CD14-positive monocyte (primary cell): ENCODE measurements around the gene LRRC1. TPM values are rescaled to one million over a fixed set of nuclear protein-coding genes. Genes with fewer than 3 reads are reported as not detected.

Experiments used
- DNase-seq, 3 donors: peaks; one replicate each; pipeline ENCODE4 v3.0.0-alpha.2; 2011 to 2022
- H2AFZ ChIP-seq: 2 replicates; pipeline ENCODE4 v1.6.0; 2012; ENCODE audit warnings: mild to moderate bottlenecking, low read depth, low read length, inconsistent platforms; ENCODE audit not compliant: insufficient read depth, poor library complexity, severe bottlenecking
- H3K27ac ChIP-seq, 2 donors: 1 replicate in 1 of 2; 2 replicates in 1 of 2; pipeline ENCODE4 v1.5.1; 2012 to 2013; ENCODE audit warnings: low read length in 2 of 2, control low read depth in 1 of 2, inconsistent platforms in 1 of 2, low read depth in 1 of 2, mild to moderate bottlenecking in 1 of 2
- H3K27me3 ChIP-seq, 2 donors: one replicate each; pipeline versions ENCODE4 v1.6.0 to v1.6.1; 2011 to 2013; ENCODE audit warnings: low read length in 2 of 2; ENCODE audit not compliant: control insufficient read depth in 2 of 2, insufficient read depth in 2 of 2
- H3K36me3 ChIP-seq, 2 donors: replicated peaks in 1 of 2; 1 replicate in 1 of 2; 2 replicates in 1 of 2; pipeline versions ENCODE4 v1.5.1 to v1.6.1; 2012 to 2013; ENCODE audit warnings: low read length in 2 of 2, control low read depth in 1 of 2, inconsistent platforms in 1 of 2, mild to moderate bottlenecking in 1 of 2; ENCODE audit not compliant: insufficient read depth in 2 of 2, control insufficient read depth in 1 of 2
- H3K4me1 ChIP-seq, 2 donors: 1 replicate in 1 of 2; 2 replicates in 1 of 2; pipeline versions ENCODE4 v1.5.1 to v1.6.1; 2012 to 2013; ENCODE audit warnings: low read length in 2 of 2, control low read depth in 1 of 2, inconsistent platforms in 1 of 2, mild to moderate bottlenecking in 1 of 2, moderate library complexity in 1 of 2; ENCODE audit not compliant: insufficient read depth in 2 of 2, control insufficient read depth in 1 of 2
- H3K4me2 ChIP-seq: replicated peaks from 2 replicates; pipeline ENCODE3; 2012; ENCODE audit warnings: low read length, moderate library complexity, mild to moderate bottlenecking; ENCODE audit not compliant: poor library complexity, severe bottlenecking; ENCODE audit errors: extremely low read depth
- H3K4me3 ChIP-seq, 3 experiments: fragments of 200-600 bp in 1 of 3; sonication (generic) in 1 of 3; replicated peaks in 1 of 3; 1 replicate in 2 of 3; 2 replicates in 1 of 3; pipeline ENCODE4 v1.5.1; 2011 to 2013; ENCODE audit warnings: low read length in 3 of 3, mild to moderate bottlenecking in 3 of 3, control low read depth in 2 of 3, low read depth in 2 of 3, inconsistent platforms in 1 of 3, moderate library complexity in 1 of 3
- H3K79me2 ChIP-seq: 2 replicates; pipeline ENCODE4 v1.6.0; 2012; ENCODE audit warnings: mild to moderate bottlenecking, control low read depth, inconsistent platforms, low read length, moderate library complexity; ENCODE audit not compliant: insufficient read depth
- H3K9ac ChIP-seq: 2 replicates; pipeline ENCODE4 v1.6.0; 2017; ENCODE audit warnings: low read length, mild to moderate bottlenecking; ENCODE audit not compliant: insufficient read depth, poor library complexity, severe bottlenecking
- H3K9me3 ChIP-seq, 2 donors: replicated peaks in 1 of 2; 1 replicate in 1 of 2; 2 replicates in 1 of 2; pipeline versions ENCODE4 v1.5.1 to v1.6.1; 2012 to 2013; ENCODE audit warnings: low read length in 2 of 2, control low read depth in 1 of 2; ENCODE audit not compliant: control insufficient read depth in 1 of 2, insufficient read depth in 1 of 2
- H4K20me1 ChIP-seq: 2 replicates; pipeline ENCODE4 v1.6.0; 2012; ENCODE audit warnings: mild to moderate bottlenecking, low read length, control low read depth, moderate library complexity; ENCODE audit not compliant: insufficient read depth
- H3K27ac Mint-ChIP-seq, 7 donors: one replicate each; pipeline ENCODE4 v1.8.0; 2020; ENCODE audit warnings: mild to moderate bottlenecking in 7 of 7, mixed read lengths in 7 of 7, moderate library complexity in 6 of 7, inconsistent platforms in 2 of 7
- H3K27me3 Mint-ChIP-seq, 3 donors: one replicate each; pipeline ENCODE4 v1.8.0; 2021 to 2022; ENCODE audit warnings: low read depth in 3 of 3, mild to moderate bottlenecking in 3 of 3, mixed read lengths in 3 of 3, moderate library complexity in 3 of 3, inconsistent platforms in 1 of 3
- H3K36me3 Mint-ChIP-seq, 2 donors: one replicate each; pipeline ENCODE4 v1.8.0; 2020; ENCODE audit warnings: mixed read lengths in 2 of 2, inconsistent platforms in 1 of 2, mild to moderate bottlenecking in 1 of 2
- H3K4me1 Mint-ChIP-seq: one replicate; pipeline ENCODE4 v1.8.0; 2020; ENCODE audit warnings: mild to moderate bottlenecking, mixed read lengths
- H3K4me3 Mint-ChIP-seq, 2 donors: one replicate each; pipeline ENCODE4 v1.8.0; 2020; ENCODE audit warnings: mild to moderate bottlenecking in 2 of 2, mixed read lengths in 2 of 2, moderate library complexity in 1 of 2
- H3K9me3 Mint-ChIP-seq, 7 donors: one replicate each; pipeline ENCODE4 v1.8.0; 2020 to 2022; ENCODE audit warnings: mixed read lengths in 7 of 7, mild to moderate bottlenecking in 6 of 7, moderate library complexity in 6 of 7, inconsistent platforms in 2 of 7
- CTCF ChIP-seq: fragments of 200-600 bp; IDR thresholded peaks from one replicate; pipeline ENCODE4 v1.8.0; 2022; ENCODE audit warnings: antibody characterized with exemption, mild to moderate bottlenecking
- WGBS: methylation state at CpG from one replicate; pipeline ENCODE4 v1.1.5; 2013; ENCODE audit warnings: missing lambda C conversion rate; ENCODE audit not compliant: insufficient coverage; 5-methylcytosine and 5-hydroxymethylcytosine counted together
- intact Hi-C, 2 donors: fragments of 100-400 bp; cut with micrococcal nuclease; formaldehyde crosslinking; loops; one replicate each; pipeline versions ENCODE4 v1.15.0 to v1.15.1; 2023
- polyA plus RNA-seq, 3 donors: library from polyadenylated mRNA; depleted of rRNA in 1 of 3; unstranded in 2 of 3; stranded (reverse) in 1 of 3; fragments of 300-500 nt in 2 of 3; fragments of >200 nt in 1 of 3; fragmentation: Illumina TruSeq in 2 of 3; gene quantifications; 1 replicate in 2 of 3; 2 replicates in 1 of 3; pipeline ENCODE4 v1.2.3, GENCODE V29; 2012 to 2021

Gene LRRC1
- polyA plus RNA-seq, 3 donors: 0.18 to 1.6 (median 0.92) TPM

DNA sequence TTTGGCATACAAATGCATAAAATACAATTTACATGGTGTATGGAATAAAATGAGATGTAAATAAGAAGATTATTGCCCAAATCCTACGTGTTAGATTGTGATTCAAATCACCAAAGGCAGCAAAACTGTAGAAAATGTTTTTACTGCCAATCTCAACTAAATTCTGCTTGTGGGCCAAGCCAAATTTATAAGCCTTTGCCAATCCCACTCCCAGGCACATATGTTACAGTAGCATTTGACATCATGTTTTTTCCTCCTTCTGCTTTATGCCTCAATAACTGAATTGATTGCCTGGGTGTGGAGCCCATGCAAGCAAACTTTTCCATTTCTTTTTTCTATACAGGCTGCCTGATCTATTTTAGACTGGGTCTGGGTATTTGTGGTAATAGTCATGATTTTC is 36.3 kb upstream of the LRRC1 start:
- intact Hi-C loops: no loop called here
- Mint-ChIP-seq H3K4me3 (no peak overlapping the region), H3K4me1 (no peaks in the 10 kb centered on the region), H3K27ac (no peak overlapping the region), H3K36me3 (no peaks in the 10 kb centered on the region), H3K9me3 (peaks cover 0 to 3% (median 0%) of the 10 kb centered on the region in 7 donors), H3K27me3 (peaks cover 0 to 2% (median 1%) of the 10 kb centered on the region in 3 donors)
- Histone ChIP-seq H3K9me3 (no peaks in the 10 kb centered on the region), H3K27me3 (no peaks in the 10 kb centered on the region), H3K79me2 (no peaks in the 10 kb centered on the region), H3K4me2 (no peak overlapping the region), H3K4me1 (no peaks in the 10 kb centered on the region), H4K20me1 (no peaks in the 10 kb centered on the region), H3K36me3 (no peaks in the 10 kb centered on the region), H2AFZ (no peak overlapping the region), H3K27ac (no peak overlapping the region), H3K9ac (no peak overlapping the region), H3K4me3 (no peak overlapping the region)
- DNase-seq: no peak
- no peak for TF ChIP-seq CTCF
- no CpG with 5 or more reads among the region's 1 CpG for whole genome bisulfite sequencing

DNA sequence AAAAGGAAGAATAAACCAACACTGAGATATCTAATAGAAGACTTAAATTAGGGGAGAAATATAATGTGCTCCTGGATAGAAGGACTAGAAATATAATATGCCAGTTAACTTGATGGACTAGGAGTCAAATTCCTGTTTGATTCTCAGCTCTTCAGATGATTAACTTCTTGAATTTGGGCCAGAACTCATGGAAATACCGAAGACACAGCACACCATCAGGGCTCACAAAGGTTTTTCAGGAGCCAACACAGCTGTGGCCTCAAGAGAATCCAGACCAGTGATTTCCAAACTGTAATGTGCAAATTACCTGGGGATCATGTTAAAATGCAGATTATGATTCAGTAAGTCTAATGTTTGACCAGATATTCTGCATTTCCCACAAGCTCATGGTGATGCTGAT is 33.8 kb upstream of the LRRC1 start:
- Histone ChIP-seq H4K20me1 (no peaks in the 10 kb centered on the region), H2AFZ (no peak overlapping the region), H3K79me2 (no peaks in the 10 kb centered on the region), H3K4me1 (no peaks in the 10 kb centered on the region), H3K36me3 (no peaks in the 10 kb centered on the region), H3K27me3 (no peaks in the 10 kb centered on the region), H3K27ac (no peak overlapping the region), H3K4me3 (no peak overlapping the region), H3K9me3 (no peaks in the 10 kb centered on the region), H3K4me2 (no peak overlapping the region), H3K9ac (no peak overlapping the region)
- H3K27me3 Mint-ChIP-seq: peaks cover 0 to 2% (median 0%) of the 10 kb centered on the region in 3 donors
- 88% methylated on average over 1 of the region's 1 CpG for WGBS
- H3K4me3 Mint-ChIP-seq: no peak overlapping the region
- peaks cover 0 to 4% (median 0%) of the 10 kb centered on the region in 7 donors for H3K9me3 Mint-ChIP-seq
- H3K36me3 Mint-ChIP-seq: no peaks in the 10 kb centered on the region
- no peak for TF ChIP-seq CTCF
- DNase-seq: no peak
- intact Hi-C loops: no loop called here
- no peaks in the 10 kb centered on the region for H3K4me1 Mint-ChIP-seq
- no peak overlapping the region for H3K27ac Mint-ChIP-seq
